ENCODE measurements around the gene PITPNB.

DNA sequence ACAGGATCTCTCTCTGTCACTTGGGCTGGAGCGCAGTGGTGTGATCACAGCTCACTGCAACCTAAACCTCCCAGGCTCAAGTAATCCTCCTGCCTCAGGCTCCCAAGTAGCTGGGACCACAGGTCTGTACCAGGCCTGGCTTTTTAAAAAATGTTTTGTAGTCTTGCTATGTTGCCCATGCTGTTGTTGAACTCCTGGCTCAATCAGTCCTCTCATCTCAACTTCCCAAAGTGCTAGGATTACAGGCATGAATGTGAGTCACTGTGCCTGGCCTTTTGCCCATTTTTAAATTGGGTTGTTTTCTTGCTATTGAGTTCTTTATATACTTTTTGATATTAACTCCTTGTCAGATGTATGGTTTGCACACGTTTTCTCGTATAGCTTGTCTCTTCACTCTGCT is 33.0 kb upstream of the PITPNB start:
- TF ChIP-seq, protein P1, sequence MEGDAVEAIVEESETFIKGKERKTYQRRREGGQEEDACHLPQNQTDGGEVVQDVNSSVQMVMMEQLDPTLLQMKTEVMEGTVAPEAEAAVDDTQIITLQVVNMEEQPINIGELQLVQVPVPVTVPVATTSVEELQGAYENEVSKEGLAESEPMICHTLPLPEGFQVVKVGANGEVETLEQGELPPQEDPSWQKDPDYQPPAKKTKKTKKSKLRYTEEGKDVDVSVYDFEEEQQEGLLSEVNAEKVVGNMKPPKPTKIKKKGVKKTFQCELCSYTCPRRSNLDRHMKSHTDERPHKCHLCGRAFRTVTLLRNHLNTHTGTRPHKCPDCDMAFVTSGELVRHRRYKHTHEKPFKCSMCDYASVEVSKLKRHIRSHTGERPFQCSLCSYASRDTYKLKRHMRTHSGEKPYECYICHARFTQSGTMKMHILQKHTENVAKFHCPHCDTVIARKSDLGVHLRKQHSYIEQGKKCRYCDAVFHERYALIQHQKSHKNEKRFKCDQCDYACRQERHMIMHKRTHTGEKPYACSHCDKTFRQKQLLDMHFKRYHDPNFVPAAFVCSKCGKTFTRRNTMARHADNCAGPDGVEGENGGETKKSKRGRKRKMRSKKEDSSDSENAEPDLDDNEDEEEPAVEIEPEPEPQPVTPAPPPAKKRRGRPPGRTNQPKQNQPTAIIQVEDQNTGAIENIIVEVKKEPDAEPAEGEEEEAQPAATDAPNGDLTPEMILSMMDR (conservative IDR thresholded peaks at IDR 0.05; ENCODE audit: low read depth in 2 of 2): no peak
- TF ChIP-seq EZH2 (IDR thresholded peaks at IDR 0.05; ENCODE audit: low read depth, unreplicated experiment) (no peak), STAT1 (IDR thresholded peaks at IDR 0.05; ENCODE audit: unreplicated experiment) (no peak), EZH2phosphoT487 (IDR thresholded peaks at IDR 0.05; ENCODE audit: unreplicated experiment) (no peak), POLR2AphosphoS5 (IDR thresholded peaks at IDR 0.05; ENCODE audit: low read depth) (no peak), JUNB (IDR thresholded peaks at IDR 0.05; ENCODE audit: unreplicated experiment) (no peak), CREB1 (CRISPR knock-in tag; IDR thresholded peaks at IDR 0.05; ENCODE audit: low read depth) (no peak), ZNF114 (CRISPR knock-in tag; IDR thresholded peaks at IDR 0.05) (no peak), NANOG (IDR thresholded peaks at IDR 0.05; ENCODE audit: borderline replicate concordance) (no peak), ZNF331 (CRISPR knock-in tag; IDR thresholded peaks at IDR 0.05; ENCODE audit: low read depth) (no peak)
- TF ChIP-seq, protein P2, sequence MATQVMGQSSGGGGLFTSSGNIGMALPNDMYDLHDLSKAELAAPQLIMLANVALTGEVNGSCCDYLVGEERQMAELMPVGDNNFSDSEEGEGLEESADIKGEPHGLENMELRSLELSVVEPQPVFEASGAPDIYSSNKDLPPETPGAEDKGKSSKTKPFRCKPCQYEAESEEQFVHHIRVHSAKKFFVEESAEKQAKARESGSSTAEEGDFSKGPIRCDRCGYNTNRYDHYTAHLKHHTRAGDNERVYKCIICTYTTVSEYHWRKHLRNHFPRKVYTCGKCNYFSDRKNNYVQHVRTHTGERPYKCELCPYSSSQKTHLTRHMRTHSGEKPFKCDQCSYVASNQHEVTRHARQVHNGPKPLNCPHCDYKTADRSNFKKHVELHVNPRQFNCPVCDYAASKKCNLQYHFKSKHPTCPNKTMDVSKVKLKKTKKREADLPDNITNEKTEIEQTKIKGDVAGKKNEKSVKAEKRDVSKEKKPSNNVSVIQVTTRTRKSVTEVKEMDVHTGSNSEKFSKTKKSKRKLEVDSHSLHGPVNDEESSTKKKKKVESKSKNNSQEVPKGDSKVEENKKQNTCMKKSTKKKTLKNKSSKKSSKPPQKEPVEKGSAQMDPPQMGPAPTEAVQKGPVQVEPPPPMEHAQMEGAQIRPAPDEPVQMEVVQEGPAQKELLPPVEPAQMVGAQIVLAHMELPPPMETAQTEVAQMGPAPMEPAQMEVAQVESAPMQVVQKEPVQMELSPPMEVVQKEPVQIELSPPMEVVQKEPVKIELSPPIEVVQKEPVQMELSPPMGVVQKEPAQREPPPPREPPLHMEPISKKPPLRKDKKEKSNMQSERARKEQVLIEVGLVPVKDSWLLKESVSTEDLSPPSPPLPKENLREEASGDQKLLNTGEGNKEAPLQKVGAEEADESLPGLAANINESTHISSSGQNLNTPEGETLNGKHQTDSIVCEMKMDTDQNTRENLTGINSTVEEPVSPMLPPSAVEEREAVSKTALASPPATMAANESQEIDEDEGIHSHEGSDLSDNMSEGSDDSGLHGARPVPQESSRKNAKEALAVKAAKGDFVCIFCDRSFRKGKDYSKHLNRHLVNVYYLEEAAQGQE (IDR thresholded peaks at IDR 0.05; ENCODE audit: unreplicated experiment): no peak
- TF ChIP-seq, protein P3, sequence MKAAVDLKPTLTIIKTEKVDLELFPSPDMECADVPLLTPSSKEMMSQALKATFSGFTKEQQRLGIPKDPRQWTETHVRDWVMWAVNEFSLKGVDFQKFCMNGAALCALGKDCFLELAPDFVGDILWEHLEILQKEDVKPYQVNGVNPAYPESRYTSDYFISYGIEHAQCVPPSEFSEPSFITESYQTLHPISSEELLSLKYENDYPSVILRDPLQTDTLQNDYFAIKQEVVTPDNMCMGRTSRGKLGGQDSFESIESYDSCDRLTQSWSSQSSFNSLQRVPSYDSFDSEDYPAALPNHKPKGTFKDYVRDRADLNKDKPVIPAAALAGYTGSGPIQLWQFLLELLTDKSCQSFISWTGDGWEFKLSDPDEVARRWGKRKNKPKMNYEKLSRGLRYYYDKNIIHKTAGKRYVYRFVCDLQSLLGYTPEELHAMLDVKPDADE (IDR thresholded peaks at IDR 0.05): no peak
